Tongue (tissue), 3 donors: ENCODE results near the gene GSK3B. TPM values are rescaled to one million over a fixed set of nuclear protein-coding genes. Genes with fewer than 3 reads are reported as not detected.

ENCODE experiments used
- DNase-seq: peaks from one replicate; pipeline ENCODE4 v3.0.0-alpha.2; 2015
- small RNA-seq: library from RNA; depleted of rRNA; stranded (forward); fragments of <200 nt; gene quantifications from one replicate; pipeline ENCODE3, GENCODE V24; 2014; ENCODE audit warnings: low replicate concordance
- total RNA-seq: library from RNA; depleted of rRNA; stranded (reverse); fragments of >200 nt; gene quantifications from one replicate; pipeline ENCODE4 v1.2.3, GENCODE V29; 2014

GSK3B gene
- total RNA-seq, 1 donor from 2014 or later, result 54.6 TPM

DNA sequence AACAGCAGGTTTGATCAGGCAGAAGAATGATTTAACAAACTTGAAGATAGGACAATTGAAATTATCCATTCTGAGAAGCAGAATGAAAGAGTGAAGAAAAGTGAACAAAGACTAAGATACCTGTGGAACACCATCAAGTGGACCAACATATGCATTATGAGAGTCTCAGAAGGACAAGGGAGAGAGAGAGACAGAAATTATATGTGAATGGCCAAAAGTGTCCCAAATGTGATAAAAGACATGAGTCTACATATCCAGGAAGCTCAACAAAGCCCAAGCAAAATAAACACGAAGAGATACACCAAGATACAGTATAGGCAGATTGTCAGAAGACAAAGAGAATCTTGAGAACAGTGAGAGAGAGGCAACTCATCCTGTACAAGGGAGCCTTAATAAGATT lies 317.9 kb downstream of the GSK3B start:
- DNase-seq, result no peak

DNA sequence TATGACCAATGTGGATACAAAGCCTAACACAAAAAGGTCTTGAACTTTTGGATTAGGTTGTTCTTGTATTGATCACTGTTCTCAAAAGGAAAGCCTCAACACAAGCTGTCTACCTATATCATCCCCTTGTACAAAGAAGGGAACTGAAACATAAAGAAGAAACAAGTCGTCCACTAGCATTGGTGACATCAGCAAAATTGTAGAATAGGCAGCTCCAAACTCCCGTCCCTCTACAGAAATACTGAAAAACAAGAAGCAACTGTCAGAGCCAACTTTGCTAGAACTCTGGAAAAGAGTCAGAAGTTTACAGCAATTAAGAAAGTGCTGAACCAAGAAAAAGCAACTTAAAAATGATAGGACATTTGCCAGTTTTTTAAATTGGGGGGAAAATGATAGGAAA lies 319.8 kb downstream of the GSK3B start:
- DNase-seq, result peak; percentile 5

Small RNA genes within 50 kb of the gene (small RNA-seq; reads per million reads assigned to genes)
- gene RN7SL397P (not detected), gene RN7SL762P (not detected)

Other genes starting within 250 kb of the GSK3B start
- 1.1 TPM for gene GPR156, start 190.8 kb upstream of the GSK3B start, total RNA-seq